Testis (tissue), 3 donors: ENCODE results near the gene SLC17A2. TPM values are rescaled to one million over a fixed set of nuclear protein-coding genes. Genes with fewer than 3 reads are reported as not detected.
"Not testable (repeated sequence)": the region's sequence is repeated elsewhere in the genome, so short reads cannot be mapped to it uniquely, and the experiment has no call there.

Experiments
- DNase-seq: peaks from one replicate; pipeline ENCODE4 v3.0.0-alpha.2; 2019
- H3K27ac ChIP-seq, 2 donors: fragments of 200-600 bp; sonication (generic); one replicate each; pipeline ENCODE4 v1.5.1; 2019
- H3K27me3 ChIP-seq: fragments of 200-600 bp; sonication (generic); one replicate; pipeline ENCODE4 v1.5.1; 2019
- H3K36me3 ChIP-seq: fragments of 200-600 bp; sonication (generic); one replicate; pipeline ENCODE4 v1.5.1; 2017; ENCODE audit warnings: low read depth; ENCODE audit errors: missing control alignments
- H3K4me1 ChIP-seq: fragments of 200-600 bp; sonication (generic); one replicate; pipeline ENCODE4 v1.5.1; 2019
- H3K4me3 ChIP-seq, 2 donors: fragments of 200-600 bp; sonication (generic); one replicate each; pipeline ENCODE4 v1.5.1; 2017 to 2019
- H3K9me3 ChIP-seq: fragments of 200-600 bp; sonication (generic); one replicate; pipeline ENCODE4 v1.5.1; 2017
- CTCF ChIP-seq, 3 experiments: fragments of 450-650 bp in 2 of 3; fragments of 200-600 bp in 1 of 3; sonication (generic) in 1 of 3; IDR thresholded peaks; one replicate each; pipeline ENCODE4 v1.5.1; 2016 to 2019; ENCODE audit warnings: antibody characterized with exemption in 3 of 3, mild to moderate bottlenecking in 2 of 3, moderate library complexity in 1 of 3
- POLR2A ChIP-seq: fragments of 450-650 bp; IDR thresholded peaks from one replicate; pipeline ENCODE4 v1.6.1; 2017; ENCODE audit warnings: antibody characterized with exemption, mild to moderate bottlenecking, moderate library complexity
- WGBS, 2 donors: methylation state at CpG; one replicate each; pipeline ENCODE4 v1.1.5; 2018; 5-methylcytosine and 5-hydroxymethylcytosine counted together
- intact Hi-C: fragments of 100-400 bp; cut with DNase I; formaldehyde crosslinking; loops from one replicate; pipeline ENCODE4 v1.15.1; 2023; ENCODE audit warnings: low total_unique reads
- polyA plus RNA-seq: library from polyadenylated mRNA; stranded (reverse); fragments of 350-450 nt; fragmentation: Illumina TruSeq; extraction: RNeasy Lipid Tissue Mini Kit (QIAGEN cat#74804); gene quantifications from one replicate; pipeline ENCODE4 v1.2.3, GENCODE V29; 2014; ENCODE audit warnings: low read depth, low replicate concordance; ENCODE audit not compliant: insufficient read depth
- total RNA-seq, 2 donors: library from RNA; depleted of rRNA; stranded (reverse); fragments of >200 nt; gene quantifications; one replicate each; pipeline ENCODE4 v1.2.3, GENCODE V29; 2016

The SLC17A2 gene
- total and polyA plus RNA-seq, 3 donors from 2014 or later: 0.17 to 0.50 (median 0.31) TPM

GRCh38 chr6:25946631-25947030, 16.1 kb upstream of the SLC17A2 start:
- Histone ChIP-seq H3K4me1 (no peaks in the 10 kb centered on the region), H3K27ac (no peak overlapping the region), H3K27me3 (no peaks in the 10 kb centered on the region), H3K9me3 (no peaks in the 10 kb centered on the region), H3K36me3 (no peaks in the 10 kb centered on the region), H3K4me3 (no peak overlapping the region)
- intact Hi-C loops: no loop called here
- no peak for TF ChIP-seq CTCF (IDR thresholded peaks at IDR 0.05)
- no peak for TF ChIP-seq POLR2A
- no peak for DNase-seq
- whole genome bisulfite sequencing, 2 donors: 84 to 90% methylated on average over 2 of the region's 2 CpGs

GRCh38 chr6:25945738-25946137, 15.2 kb upstream of the SLC17A2 start:
- H3K36me3 ChIP-seq, H3K27ac ChIP-seq, DNase-seq, H3K9me3 ChIP-seq, H3K27me3 ChIP-seq, intact Hi-C loops, H3K4me1 ChIP-seq, H3K4me3 ChIP-seq: not testable (repeated sequence)
- 84 to 86% methylated on average over 3 of the region's 3 CpGs for WGBS, 2 donors

GRCh38 chr6:25944688-25945574, 14.4 kb upstream of the SLC17A2 start:
- WGBS, 2 donors: 72 to 73% methylated on average over 8 of the region's 8 CpGs
- Histone ChIP-seq H3K36me3 (no peaks in the 10 kb centered on the region), H3K27me3 (no peaks in the 10 kb centered on the region), H3K27ac (no peak overlapping the region), H3K9me3 (no peaks in the 10 kb centered on the region), H3K4me3 (no peak overlapping the region), H3K4me1 (no peaks in the 10 kb centered on the region)
- intact Hi-C loops: no loop called here
- DNase-seq: no peak
- TF ChIP-seq POLR2A: no peak

GRCh38 chr6:25943887-25944286, 13.4 kb upstream of the SLC17A2 start:
- WGBS, 2 donors: 86 to 87% methylated on average over 1 of the region's 1 CpG
- no peaks in the 10 kb centered on the region for H3K4me1 ChIP-seq
- H3K4me3 ChIP-seq: no peak overlapping the region
- H3K27ac ChIP-seq: no peak overlapping the region
- TF ChIP-seq POLR2A (no peak), CTCF (IDR thresholded peaks at IDR 0.05) (no peak)
- intact Hi-C loops: no loop called here
- no peaks in the 10 kb centered on the region for H3K36me3 ChIP-seq
- no peaks in the 10 kb centered on the region for H3K9me3 ChIP-seq
- H3K27me3 ChIP-seq: no peaks in the 10 kb centered on the region
- DNase-seq: no peak

- DNase-seq: no peak
- no peak overlapping the region for H3K27ac ChIP-seq
- TF ChIP-seq POLR2A (no peak), CTCF (IDR thresholded peaks at IDR 0.05) (no peak)
- intact Hi-C loops: no loop called here
- H3K4me3 ChIP-seq: no peak overlapping the region
- no peaks in the 10 kb centered on the region for H3K36me3 ChIP-seq
- WGBS, 2 donors: 44 to 64% methylated on average over 3 of the region's 3 CpGs
- no peaks in the 10 kb centered on the region for H3K27me3 ChIP-seq
- no peaks in the 10 kb centered on the region for H3K9me3 ChIP-seq
- H3K4me1 ChIP-seq: no peaks in the 10 kb centered on the region
Measured at GRCh38 chr6:25942561-25943147, 12.2 kb upstream of the SLC17A2 start.
